Activated CD8-positive, alpha-beta memory T cell treated with anti-CD3 and anti-CD28 coated beads, Interleukin-2, amount 10 ng/mL, durations not matched to agents 7 days and 5 days (primary cell): Measurements from ENCODE around the gene CALY. TPM values are rescaled to one million over a fixed set of nuclear protein-coding genes. Genes with fewer than 3 reads are reported as not detected.

Experiments
- ATAC-seq: fragments of 150-1000 bp; cut with Tn5 transposase; one replicate; pipeline ENCODE4 v1.10.0; 2021; ENCODE audit warnings: moderate library complexity
- CTCF ChIA-PET: fragments of 350-600 bp; sonication (Branson Sonifier 250); formaldehyde crosslinking; loops from one replicate; lab custom pipeline; 2021; ENCODE audit warnings: antibody characterized with exemption; lab: Charles Lee
- DNase-seq: peaks from one replicate; pipeline ENCODE4 v3.0.0-alpha.2; 2020
- H3K27ac Mint-ChIP-seq: one replicate; pipeline ENCODE4 v1.8.0; 2021; ENCODE audit warnings: mild to moderate bottlenecking, mixed read lengths
- H3K27me3 Mint-ChIP-seq: one replicate; pipeline ENCODE4 v1.8.0; 2021; ENCODE audit warnings: mixed read lengths
- H3K36me3 Mint-ChIP-seq: one replicate; pipeline ENCODE4 v1.8.0; 2021; ENCODE audit warnings: mild to moderate bottlenecking, mixed read lengths
- H3K4me1 Mint-ChIP-seq: one replicate; pipeline ENCODE4 v1.8.0; 2021; ENCODE audit warnings: mixed read lengths
- H3K4me3 Mint-ChIP-seq: one replicate; pipeline ENCODE4 v1.8.0; 2021; ENCODE audit warnings: mild to moderate bottlenecking, moderate library complexity, mixed read lengths
- H3K9me3 Mint-ChIP-seq: one replicate; pipeline ENCODE4 v1.8.0; 2022; ENCODE audit warnings: low read depth, mixed read lengths
- total RNA-seq, 2 experiments: library from RNA; stranded (reverse); gene quantifications; one replicate each; pipeline ENCODE4 v1.2.3, GENCODE V29; 2021

The CALY gene
- total RNA-seq, 2 experiments from 2014 or later: not detected

GRCh38 chr10:133341983-133342382 lies 5.3 kb upstream of the CALY start:
- peaks cover 32% of the 10 kb centered on the region for H3K27me3 Mint-ChIP-seq
- no peaks in the 10 kb centered on the region for H3K9me3 Mint-ChIP-seq
- no peak for ATAC-seq
- no peaks in the 10 kb centered on the region for H3K36me3 Mint-ChIP-seq
- H3K4me3 Mint-ChIP-seq: no peak overlapping the region
- no peak for DNase-seq
- H3K27ac Mint-ChIP-seq: no peak overlapping the region
- H3K4me1 Mint-ChIP-seq: peaks cover 4% of the 10 kb centered on the region
- CTCF ChIA-PET: no interaction called here

GRCh38 chr10:133339708-133340380 lies 3.1 kb upstream of the CALY start:
- Mint-ChIP-seq H3K27me3 (peaks cover 32% of the 10 kb centered on the region), H3K4me1 (peaks cover 9% of the 10 kb centered on the region), H3K36me3 (no peaks in the 10 kb centered on the region), H3K4me3 (no peak overlapping the region), H3K9me3 (no peaks in the 10 kb centered on the region), H3K27ac (no peak overlapping the region)
- DNase-seq: no peak
- no peak for ATAC-seq
- CTCF ChIA-PET: no interaction called here

- ATAC-seq: no peak
- H3K27ac Mint-ChIP-seq: no peak overlapping the region
Measured at GRCh38 chr10:133338080-133339071, 1.7 kb upstream of the CALY start.

GRCh38 chr10:133337370-133337725 lies 652 bp upstream of the CALY start:
- ATAC-seq: no peak
- H3K9me3 Mint-ChIP-seq: no peaks in the 10 kb centered on the region
- no peak overlapping the region for H3K4me3 Mint-ChIP-seq
- CTCF ChIA-PET: no interaction called here
- no peak overlapping the region for H3K27ac Mint-ChIP-seq
- H3K27me3 Mint-ChIP-seq: peaks cover 33% of the 10 kb centered on the region
- no peak for DNase-seq
- no peaks in the 10 kb centered on the region for H3K36me3 Mint-ChIP-seq
- peaks cover 7% of the 10 kb centered on the region for H3K4me1 Mint-ChIP-seq

More at GRCh38 chr10:133338080-133339071, 1.7 kb upstream of the CALY start:
- peaks cover 30% of the 10 kb centered on the region for H3K27me3 Mint-ChIP-seq
- no peak overlapping the region for H3K4me3 Mint-ChIP-seq
- H3K4me1 Mint-ChIP-seq: peaks cover 8% of the 10 kb centered on the region
- no peaks in the 10 kb centered on the region for H3K36me3 Mint-ChIP-seq
- DNase-seq: no peak
- CTCF ChIA-PET: no interaction called here
- H3K9me3 Mint-ChIP-seq: no peaks in the 10 kb centered on the region

- DNase-seq: no peak
- ATAC-seq: peak; percentile 6
- H3K27me3 Mint-ChIP-seq: peaks cover 36% of the 10 kb centered on the region
- H3K9me3 Mint-ChIP-seq: no peaks in the 10 kb centered on the region
- peaks cover 7% of the 10 kb centered on the region for H3K4me1 Mint-ChIP-seq
- H3K27ac Mint-ChIP-seq: no peak overlapping the region
- H3K4me3 Mint-ChIP-seq: no peak overlapping the region
- no peaks in the 10 kb centered on the region for H3K36me3 Mint-ChIP-seq
- CTCF ChIA-PET: interaction anchor here (0.9 to 1.0 kb wide), 2 partner anchors 16 to 28 kb away, joined by 3 to 4 read pairs; no protein-coding TSS in a partner anchor
Measured at GRCh38 chr10:133336118-133336576, 549 bp downstream of the CALY start.

GRCh38 chr10:133335246-133336117 lies 1.2 kb downstream of the CALY start:
- CTCF ChIA-PET: interaction anchor here (1.0 kb wide), 1 partner anchor 16 kb away, joined by 3 read pairs; no protein-coding TSS in a partner anchor
- ATAC-seq (peak; percentile 54), DNase-seq (peak; percentile 86)
- Mint-ChIP-seq H3K36me3 (no peaks in the 10 kb centered on the region), H3K27me3 (peaks cover 41% of the 10 kb centered on the region), H3K4me1 (peaks cover 7% of the 10 kb centered on the region), H3K4me3 (peak overlapping the region; percentile 45), H3K9me3 (no peaks in the 10 kb centered on the region), H3K27ac (no peak overlapping the region)

GRCh38 chr10:133334503-133335245 lies 2.0 kb downstream of the CALY start:
- DNase-seq (no peak), ATAC-seq (peak; percentile 56)
- peaks cover 45% of the 10 kb centered on the region for H3K27me3 Mint-ChIP-seq
- no peak overlapping the region for H3K4me3 Mint-ChIP-seq
- H3K27ac Mint-ChIP-seq: no peak overlapping the region
- H3K4me1 Mint-ChIP-seq: peaks cover 7% of the 10 kb centered on the region
- H3K36me3 Mint-ChIP-seq: no peaks in the 10 kb centered on the region
- CTCF ChIA-PET: no interaction called here
- H3K9me3 Mint-ChIP-seq: no peaks in the 10 kb centered on the region

- CTCF ChIA-PET: no interaction called here
- H3K9me3 Mint-ChIP-seq: no peaks in the 10 kb centered on the region
Measured at GRCh38 chr10:133332936-133333699, 3.6 kb downstream of the CALY start.

GRCh38 chr10:133329491-133330202 lies 7.0 kb downstream of the CALY start:
- DNase-seq: peak; percentile 87
- peaks cover 4% of the 10 kb centered on the region for H3K4me1 Mint-ChIP-seq
- peak; percentile 92 for ATAC-seq
- CTCF ChIA-PET: interaction anchor here (0.6 to 4.0 kb wide), 41 partner anchors 9 to 367 kb away, joined by 3 to 30 read pairs (median 4); partner anchors contain the start of genes ECHS1, FUOM, PAOX and PRAP1
- H3K27me3 Mint-ChIP-seq: peaks cover 74% of the 10 kb centered on the region
- H3K27ac Mint-ChIP-seq: no peak overlapping the region
- H3K4me3 Mint-ChIP-seq: no peak overlapping the region
- no peaks in the 10 kb centered on the region for H3K36me3 Mint-ChIP-seq
- H3K9me3 Mint-ChIP-seq: no peaks in the 10 kb centered on the region

More at GRCh38 chr10:133332936-133333699, 3.6 kb downstream of the CALY start:
- Mint-ChIP-seq H3K27ac (no peak overlapping the region), H3K27me3 (peaks cover 60% of the 10 kb centered on the region), H3K4me3 (no peak overlapping the region), H3K36me3 (no peaks in the 10 kb centered on the region), H3K4me1 (peaks cover 7% of the 10 kb centered on the region)
- ATAC-seq: no peak
- DNase-seq: no peak

GRCh38 chr10:133328358-133329343 lies 8.0 kb downstream of the CALY start:
- no peaks in the 10 kb centered on the region for H3K9me3 Mint-ChIP-seq

More at GRCh38 chr10:133328358-133329343, 8.0 kb downstream of the CALY start:
- Mint-ChIP-seq H3K27me3 (peaks cover 71% of the 10 kb centered on the region), H3K27ac (no peak overlapping the region), H3K4me3 (no peak overlapping the region), H3K36me3 (no peaks in the 10 kb centered on the region), H3K4me1 (peaks cover 4% of the 10 kb centered on the region)
- ATAC-seq: no peak
- no peak for DNase-seq
- CTCF ChIA-PET: interaction anchor here (0.7 to 4.0 kb wide), 37 partner anchors 8 to 1426 kb away, joined by 3 to 30 read pairs (median 5); partner anchors contain the start of genes ECHS1, FUOM, PAOX and PRAP1
